Tibial nerve (tissue), 4 donors: ENCODE measurements around the gene SHKBP1. TPM values are rescaled to one million over a fixed set of nuclear protein-coding genes. Genes with fewer than 3 reads are reported as not detected.
A peak's percentile ranks its signal among the peaks of the same experiment; 100 is the strongest.

Source experiments
- DNase-seq, 2 donors: peaks; one replicate each; pipeline ENCODE4 v3.0.0-alpha.2; 2019; ENCODE audit warnings: low spot score in 2 of 2
- H3K27ac ChIP-seq, 4 donors: fragments of 200-600 bp; sonication (generic) in 3 of 4; one replicate each; pipeline ENCODE4 v1.5.1; 2017 to 2019; ENCODE audit warnings: mild to moderate bottlenecking in 1 of 4
- H3K27me3 ChIP-seq, 2 donors: fragments of 200-600 bp; sonication (generic) in 1 of 2; one replicate each; pipeline versions ENCODE4 v1.5.1 to v1.6.0; 2017 to 2019
- H3K36me3 ChIP-seq, 3 donors: fragments of 200-600 bp; sonication (generic); one replicate each; pipeline ENCODE4 v1.5.1; 2018 to 2019
- H3K4me1 ChIP-seq, 4 donors: fragments of 200-600 bp; sonication (generic) in 3 of 4; one replicate each; pipeline ENCODE4 v1.5.1; 2017 to 2019
- H3K4me3 ChIP-seq, 4 donors: fragments of 200-600 bp; sonication (generic) in 3 of 4; one replicate each; pipeline ENCODE4 v1.5.1; 2017 to 2019; ENCODE audit warnings: mild to moderate bottlenecking in 1 of 4, moderate library complexity in 1 of 4
- H3K9me3 ChIP-seq, 4 donors: fragments of 200-600 bp; sonication (generic) in 3 of 4; one replicate each; pipeline ENCODE4 v1.5.1; 2017 to 2019
- EP300 ChIP-seq, 2 donors: sonication (generic); formaldehyde crosslinking; IDR thresholded peaks; one replicate each; pipeline ENCODE4 v1.6.1; 2017; ENCODE audit warnings: antibody characterized with exemption in 2 of 2, mild to moderate bottlenecking in 1 of 2
- POLR2A ChIP-seq, 2 donors: fragments of 450-650 bp; IDR thresholded peaks; one replicate each; pipeline ENCODE4 v1.6.1; 2017; ENCODE audit warnings: antibody characterized with exemption in 2 of 2, mild to moderate bottlenecking in 2 of 2, moderate library complexity in 2 of 2
- whole genome bisulfite sequencing, 2 donors: methylation state at CpG; one replicate each; pipeline ENCODE4 v1.1.5; 2018; 5-methylcytosine and 5-hydroxymethylcytosine counted together
- total RNA-seq, 4 donors: library from RNA; depleted of rRNA; stranded (reverse); fragments of >200 nt; gene quantifications; one replicate each; pipeline ENCODE4 v1.1.0, GENCODE V29; 2016
- TF ChIP-seq, protein P1 (sequence below), 5 experiments: fragments of 200-600 bp in 3 of 5; fragments of 450-650 bp in 2 of 5; sonication (generic) in 3 of 5; IDR thresholded peaks; one replicate each; pipeline ENCODE4 v1.5.1; 2016 to 2019; ENCODE audit warnings: antibody characterized with exemption in 5 of 5, mild to moderate bottlenecking in 3 of 5, moderate library complexity in 2 of 5

SHKBP1 gene
- total RNA-seq, 4 donors from 2014 or later, result 40.8 to 129 (median 51.2) TPM

DNA sequence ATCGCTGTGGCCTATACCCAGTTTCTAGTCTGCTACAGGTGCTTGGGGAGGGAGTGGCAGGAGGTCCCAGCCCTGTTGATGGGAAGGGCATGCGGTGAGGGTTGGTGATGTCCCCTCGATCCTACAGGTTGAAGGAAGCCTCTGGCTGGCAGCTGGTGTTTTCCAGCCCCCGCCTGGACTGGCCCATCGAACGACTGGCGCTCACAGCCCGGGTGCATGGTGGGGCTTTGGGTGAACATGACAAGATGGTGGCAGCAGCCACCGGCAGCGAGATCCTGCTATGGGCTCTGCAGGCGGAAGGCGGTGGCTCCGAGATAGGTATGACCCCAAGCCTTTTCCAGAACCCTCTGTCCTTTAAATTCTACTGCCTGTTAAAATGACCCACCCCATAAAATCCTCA is 3.9 kb downstream of the SHKBP1 start:
- no peaks in the 10 kb centered on the region for H3K9me3 ChIP-seq
- no peak overlapping the region for H3K4me3 ChIP-seq
- H3K27ac ChIP-seq, result no peak overlapping the region
- H3K4me1 ChIP-seq, result peaks cover 0 to 34% (median 5%) of the 10 kb centered on the region in 4 donors
- no peaks in the 10 kb centered on the region for H3K27me3 ChIP-seq
- WGBS, 2 donors, result 91 to 94% methylated on average over 13 of the region's 13 CpGs
- TF ChIP-seq POLR2A (IDR thresholded peaks at IDR 0.05) (no peak), EP300 (IDR thresholded peaks at IDR 0.05) (no peak)
- TF ChIP-seq, protein P1, sequence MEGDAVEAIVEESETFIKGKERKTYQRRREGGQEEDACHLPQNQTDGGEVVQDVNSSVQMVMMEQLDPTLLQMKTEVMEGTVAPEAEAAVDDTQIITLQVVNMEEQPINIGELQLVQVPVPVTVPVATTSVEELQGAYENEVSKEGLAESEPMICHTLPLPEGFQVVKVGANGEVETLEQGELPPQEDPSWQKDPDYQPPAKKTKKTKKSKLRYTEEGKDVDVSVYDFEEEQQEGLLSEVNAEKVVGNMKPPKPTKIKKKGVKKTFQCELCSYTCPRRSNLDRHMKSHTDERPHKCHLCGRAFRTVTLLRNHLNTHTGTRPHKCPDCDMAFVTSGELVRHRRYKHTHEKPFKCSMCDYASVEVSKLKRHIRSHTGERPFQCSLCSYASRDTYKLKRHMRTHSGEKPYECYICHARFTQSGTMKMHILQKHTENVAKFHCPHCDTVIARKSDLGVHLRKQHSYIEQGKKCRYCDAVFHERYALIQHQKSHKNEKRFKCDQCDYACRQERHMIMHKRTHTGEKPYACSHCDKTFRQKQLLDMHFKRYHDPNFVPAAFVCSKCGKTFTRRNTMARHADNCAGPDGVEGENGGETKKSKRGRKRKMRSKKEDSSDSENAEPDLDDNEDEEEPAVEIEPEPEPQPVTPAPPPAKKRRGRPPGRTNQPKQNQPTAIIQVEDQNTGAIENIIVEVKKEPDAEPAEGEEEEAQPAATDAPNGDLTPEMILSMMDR (IDR thresholded peaks at IDR 0.05), result no peak
- peaks cover 0 to 49% (median 3%) of the 10 kb centered on the region in 3 donors for H3K36me3 ChIP-seq
- DNase-seq, result no peak

DNA sequence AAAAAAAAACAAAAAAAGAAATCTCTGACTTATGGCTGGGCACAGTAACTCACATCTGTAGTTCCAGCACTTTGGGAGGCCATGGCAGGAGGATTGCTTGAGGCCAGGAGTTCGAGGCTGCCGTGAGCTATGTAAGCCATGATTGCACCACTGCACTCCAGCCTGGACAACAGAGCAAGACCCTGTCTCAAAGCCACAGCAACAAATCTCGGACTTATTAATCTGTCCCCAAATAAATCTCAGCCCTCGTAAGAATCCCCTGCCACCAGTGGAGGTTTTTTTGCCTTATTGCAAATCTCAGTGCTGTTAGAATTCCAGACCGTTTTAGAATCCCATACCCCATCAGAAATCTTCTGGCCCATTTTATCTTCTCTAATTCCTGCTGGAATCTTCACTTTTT is 4.9 kb downstream of the SHKBP1 start:
- peaks cover 0 to 57% (median 3%) of the 10 kb centered on the region in 3 donors for H3K36me3 ChIP-seq
- WGBS, 2 donors, result 90 to 91% methylated on average over 5 of the region's 5 CpGs
- TF ChIP-seq EP300 (IDR thresholded peaks at IDR 0.05), result no peak
- TF ChIP-seq, protein P1 (IDR thresholded peaks at IDR 0.05), result no peak
- TF ChIP-seq POLR2A (IDR thresholded peaks at IDR 0.05), result no peak
- H3K4me3 ChIP-seq, result no peak overlapping the region
- DNase-seq, result no peak
- H3K4me1 ChIP-seq, result peaks cover 0 to 26% (median 5%) of the 10 kb centered on the region in 4 donors
- no peaks in the 10 kb centered on the region for H3K27me3 ChIP-seq
- no peaks in the 10 kb centered on the region for H3K9me3 ChIP-seq
- no peak overlapping the region for H3K27ac ChIP-seq

DNA sequence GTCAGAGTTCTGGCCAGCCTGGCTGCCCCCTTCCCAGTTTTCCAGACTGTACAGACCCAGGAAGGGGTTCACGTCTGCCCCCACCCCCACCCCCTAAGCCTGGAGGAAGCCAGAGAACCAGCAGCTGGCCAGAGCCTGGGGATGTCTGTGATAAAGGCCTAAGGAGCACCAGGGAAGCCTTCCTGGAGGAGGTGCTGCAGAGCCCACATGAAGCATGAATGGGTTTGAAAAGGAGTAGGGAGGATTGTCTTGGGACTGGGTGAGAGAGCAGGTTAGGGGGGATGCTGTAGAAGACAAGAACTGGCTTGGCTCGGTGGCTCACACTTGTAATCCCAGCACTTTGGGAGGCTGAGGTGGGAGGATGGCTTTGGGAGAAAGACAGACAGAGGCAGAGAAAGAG is 5.8 kb downstream of the SHKBP1 start:
- whole genome bisulfite sequencing, 2 donors, result 88 to 90% methylated on average over 1 to 2 of the region's 2 CpGs
- Histone ChIP-seq H3K36me3 (peaks cover 0 to 66% (median 3%) of the 10 kb centered on the region in 3 donors), H3K9me3 (no peaks in the 10 kb centered on the region), H3K27me3 (no peaks in the 10 kb centered on the region), H3K4me1 (peaks cover 0 to 22% (median 4%) of the 10 kb centered on the region in 4 donors), H3K27ac (peak overlapping the region in 3 of 4 donors; percentile 20 to 81 (median 73)), H3K4me3 (no peak overlapping the region)
- TF ChIP-seq EP300 (IDR thresholded peaks at IDR 0.05) (no peak), POLR2A (IDR thresholded peaks at IDR 0.05) (no peak)
- TF ChIP-seq, protein P1 (IDR thresholded peaks at IDR 0.05), result no peak
- no peak for DNase-seq

DNA sequence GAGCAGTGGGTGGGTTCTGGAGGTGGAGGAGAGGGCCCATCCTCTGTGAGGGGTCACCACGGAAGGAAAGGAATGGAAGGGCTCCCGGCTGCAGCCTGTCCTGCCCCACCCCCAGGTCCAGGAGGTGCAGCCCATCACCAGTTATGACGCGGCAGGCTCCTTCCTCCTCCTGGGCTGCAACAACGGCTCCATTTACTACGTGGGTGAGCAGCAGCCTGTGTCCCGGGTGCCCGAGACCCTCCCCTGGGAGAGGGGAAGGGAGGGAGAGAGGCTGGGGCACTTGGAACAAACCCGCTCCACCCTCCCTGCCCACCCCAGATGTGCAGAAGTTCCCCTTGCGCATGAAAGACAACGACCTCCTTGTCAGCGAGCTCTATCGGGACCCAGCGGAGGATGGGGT is 6.6 kb downstream of the SHKBP1 start:
- no peaks in the 10 kb centered on the region for H3K27me3 ChIP-seq
- H3K36me3 ChIP-seq, result peaks cover 0 to 74% (median 3%) of the 10 kb centered on the region in 3 donors
- WGBS, 2 donors, result 51 to 52% methylated on average over 14 of the region's 14 CpGs
- H3K27ac ChIP-seq, result peak overlapping the region in 3 of 4 donors; percentile 20 to 81 (median 73)
- DNase-seq, result no peak
- TF ChIP-seq EP300 (IDR thresholded peaks at IDR 0.05), result peak in 1 of 2 donors; percentile 18
- TF ChIP-seq, protein P1 (IDR thresholded peaks at IDR 0.05), result no peak
- H3K4me3 ChIP-seq, result no peak overlapping the region
- no peaks in the 10 kb centered on the region for H3K9me3 ChIP-seq
- H3K4me1 ChIP-seq, result peaks cover 0 to 14% (median 0%) of the 10 kb centered on the region in 4 donors

DNA sequence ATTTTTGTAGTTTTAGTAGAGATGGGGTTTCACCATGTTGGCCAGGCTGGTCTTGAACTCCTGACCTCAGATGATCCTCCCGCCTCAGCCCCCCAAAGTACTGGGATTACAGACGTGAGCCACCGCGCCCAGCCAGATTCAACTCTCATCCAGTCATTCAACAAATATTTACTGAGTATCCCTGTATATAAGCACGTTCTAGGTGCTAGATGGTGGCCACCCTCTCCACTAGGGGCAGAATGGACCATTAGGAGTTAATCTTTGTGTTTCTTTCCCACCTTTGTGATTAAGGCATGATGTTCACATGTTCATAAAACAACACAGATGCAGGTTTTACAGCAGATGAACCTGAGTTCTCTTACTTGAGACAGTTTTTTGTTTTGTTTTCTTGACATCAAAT is 7.3 kb downstream of the SHKBP1 start:
- H3K4me1 ChIP-seq, result peaks cover 0 to 9% (median 0%) of the 10 kb centered on the region in 4 donors
- no peaks in the 10 kb centered on the region for H3K27me3 ChIP-seq
- no peaks in the 10 kb centered on the region for H3K9me3 ChIP-seq
- TF ChIP-seq, protein P1 (IDR thresholded peaks at IDR 0.05), result no peak
- TF ChIP-seq POLR2A (IDR thresholded peaks at IDR 0.05) (no peak), EP300 (IDR thresholded peaks at IDR 0.05) (no peak)
- H3K4me3 ChIP-seq, result no peak overlapping the region
- 75 to 84% methylated on average over 5 of the region's 5 CpGs for WGBS, 2 donors
- peak overlapping the region in 2 of 4 donors; percentile 73 to 81 for H3K27ac ChIP-seq
- DNase-seq, result no peak
- H3K36me3 ChIP-seq, result peaks cover 0 to 82% (median 3%) of the 10 kb centered on the region in 3 donors
